Measurements from ENCODE around the gene RAB22A. TPM values are rescaled to one million over a fixed set of nuclear protein-coding genes. Genes with fewer than 3 reads are reported as not detected.

The RAB22A gene
- total RNA-seq, 6 experiments from 2014 or later = 20.4 to 26.0 (median 22.7) TPM

- Mint-ChIP-seq H3K27me3 (ENCODE audit: insufficient read depth) (no peaks in the 10 kb centered on the region), H3K36me3 (ENCODE audit: low read depth) (peaks cover 6% of the 10 kb centered on the region; the same call in 1 of the 2 replicates), H3K4me3 (no peak overlapping the region), H3K9me3 (no peaks in the 10 kb centered on the region), H3K4me1 (ENCODE audit: low read depth) (peaks cover 17% of the 10 kb centered on the region), H3K27ac (no peak overlapping the region)
- no peak for DNase-seq
- TF ChIP-seq, protein P1, sequence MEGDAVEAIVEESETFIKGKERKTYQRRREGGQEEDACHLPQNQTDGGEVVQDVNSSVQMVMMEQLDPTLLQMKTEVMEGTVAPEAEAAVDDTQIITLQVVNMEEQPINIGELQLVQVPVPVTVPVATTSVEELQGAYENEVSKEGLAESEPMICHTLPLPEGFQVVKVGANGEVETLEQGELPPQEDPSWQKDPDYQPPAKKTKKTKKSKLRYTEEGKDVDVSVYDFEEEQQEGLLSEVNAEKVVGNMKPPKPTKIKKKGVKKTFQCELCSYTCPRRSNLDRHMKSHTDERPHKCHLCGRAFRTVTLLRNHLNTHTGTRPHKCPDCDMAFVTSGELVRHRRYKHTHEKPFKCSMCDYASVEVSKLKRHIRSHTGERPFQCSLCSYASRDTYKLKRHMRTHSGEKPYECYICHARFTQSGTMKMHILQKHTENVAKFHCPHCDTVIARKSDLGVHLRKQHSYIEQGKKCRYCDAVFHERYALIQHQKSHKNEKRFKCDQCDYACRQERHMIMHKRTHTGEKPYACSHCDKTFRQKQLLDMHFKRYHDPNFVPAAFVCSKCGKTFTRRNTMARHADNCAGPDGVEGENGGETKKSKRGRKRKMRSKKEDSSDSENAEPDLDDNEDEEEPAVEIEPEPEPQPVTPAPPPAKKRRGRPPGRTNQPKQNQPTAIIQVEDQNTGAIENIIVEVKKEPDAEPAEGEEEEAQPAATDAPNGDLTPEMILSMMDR (IDR thresholded peaks at IDR 0.05) = no peak
These were observed 14.7 kb upstream of the RAB22A start for GRCh38 chr20:58294497-58295455.

- peaks cover 13% of the 10 kb centered on the region for H3K4me1 Mint-ChIP-seq (ENCODE audit: low read depth)
- TF ChIP-seq, protein P1 (IDR thresholded peaks at IDR 0.05) = no peak
- no peaks in the 10 kb centered on the region for H3K9me3 Mint-ChIP-seq
- H3K27me3 Mint-ChIP-seq (ENCODE audit: insufficient read depth) = no peaks in the 10 kb centered on the region
- peaks cover 9% of the 10 kb centered on the region; the same call in 1 of the 2 replicates for H3K36me3 Mint-ChIP-seq (ENCODE audit: low read depth)
- no peak overlapping the region for H3K27ac Mint-ChIP-seq
- H3K4me3 Mint-ChIP-seq = no peak overlapping the region
- DNase-seq = no peak
These were observed 13.3 kb upstream of the RAB22A start for GRCh38 chr20:58296051-58296837.

DNA sequence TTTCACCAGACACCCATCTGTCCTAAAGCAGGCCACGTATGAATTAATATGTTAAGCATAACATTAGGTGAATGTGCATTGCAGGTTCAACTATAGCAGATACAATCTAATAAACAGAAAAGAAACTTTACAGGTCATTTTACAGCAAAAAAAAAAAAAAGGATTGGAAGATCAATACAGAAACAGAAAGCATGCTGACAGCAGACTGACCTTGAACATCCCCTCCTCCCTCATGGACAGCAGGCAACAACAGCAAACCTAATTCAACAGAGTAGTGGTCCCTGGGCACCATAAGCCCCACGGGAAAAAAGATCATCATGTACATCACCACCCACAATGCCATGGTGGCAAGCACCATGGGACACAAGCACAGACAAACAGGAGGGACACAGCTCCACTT is 12.1 kb upstream of the RAB22A start:
- Mint-ChIP-seq H3K9me3 (no peaks in the 10 kb centered on the region), H3K4me3 (no peak overlapping the region), H3K27me3 (ENCODE audit: insufficient read depth) (no peaks in the 10 kb centered on the region), H3K27ac (no peak overlapping the region; the same call in 1 of the 2 replicates), H3K4me1 (ENCODE audit: low read depth) (peaks cover 8% of the 10 kb centered on the region), H3K36me3 (ENCODE audit: low read depth) (peaks cover 6% of the 10 kb centered on the region; the same call in 1 of the 2 replicates)
- no peak for DNase-seq
- TF ChIP-seq, protein P1 (IDR thresholded peaks at IDR 0.05) = no peak

GRCh38 chr20:58300321-58300720 is 9.2 kb upstream of the RAB22A start:
- no peak for DNase-seq
- peaks cover 9% of the 10 kb centered on the region for H3K4me1 Mint-ChIP-seq (ENCODE audit: low read depth)
- TF ChIP-seq, protein P1 (IDR thresholded peaks at IDR 0.05) = no peak
- peaks cover 11% of the 10 kb centered on the region for H3K36me3 Mint-ChIP-seq (ENCODE audit: low read depth)
- no peaks in the 10 kb centered on the region for H3K27me3 Mint-ChIP-seq (ENCODE audit: insufficient read depth)
- H3K9me3 Mint-ChIP-seq = no peaks in the 10 kb centered on the region
- no peak overlapping the region for H3K27ac Mint-ChIP-seq
- no peak overlapping the region for H3K4me3 Mint-ChIP-seq

DNA sequence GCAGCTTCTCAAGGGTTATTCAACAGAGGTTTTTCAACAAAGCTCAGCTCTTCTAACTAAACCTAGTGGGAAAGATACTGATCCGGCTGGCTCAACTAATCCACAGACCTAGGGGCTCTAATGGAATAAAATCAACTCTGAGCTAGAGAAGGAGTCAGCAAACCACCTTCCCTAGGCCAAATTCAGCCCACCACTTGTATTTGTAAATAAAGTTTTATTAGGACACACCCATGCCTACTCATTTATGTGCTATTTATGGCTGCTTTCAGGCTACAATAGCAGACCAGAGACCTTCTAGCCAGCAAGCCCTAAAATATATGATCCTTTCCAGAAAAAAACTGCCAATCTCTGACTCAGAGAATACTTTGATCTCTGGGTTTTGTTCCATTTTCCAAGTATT is 6.0 kb upstream of the RAB22A start:
- Mint-ChIP-seq H3K9me3 (no peaks in the 10 kb centered on the region), H3K4me1 (ENCODE audit: low read depth) (peaks cover 7% of the 10 kb centered on the region), H3K4me3 (no peak overlapping the region), H3K36me3 (ENCODE audit: low read depth) (peaks cover 13% of the 10 kb centered on the region), H3K27me3 (ENCODE audit: insufficient read depth) (no peaks in the 10 kb centered on the region), H3K27ac (no peak overlapping the region)
- TF ChIP-seq, protein P1 (IDR thresholded peaks at IDR 0.05) = no peak
- DNase-seq = no peak
